ENCODE results near the gene NDST1.

GRCh38 chr5:150606476-150606875, 98.5 kb downstream of the NDST1 start:
- TF ChIP-seq POLR2AphosphoS5 (IDR thresholded peaks at IDR 0.05): no peak
- TF ChIP-seq CTCF (IDR thresholded peaks at IDR 0.05): no peak
